ENCODE data around the gene PHYKPL.
"Not testable (repeated sequence)": the region's sequence is repeated elsewhere in the genome, so short reads cannot be mapped to it uniquely, and the experiment has no call there.

The PHYKPL gene

DNA sequence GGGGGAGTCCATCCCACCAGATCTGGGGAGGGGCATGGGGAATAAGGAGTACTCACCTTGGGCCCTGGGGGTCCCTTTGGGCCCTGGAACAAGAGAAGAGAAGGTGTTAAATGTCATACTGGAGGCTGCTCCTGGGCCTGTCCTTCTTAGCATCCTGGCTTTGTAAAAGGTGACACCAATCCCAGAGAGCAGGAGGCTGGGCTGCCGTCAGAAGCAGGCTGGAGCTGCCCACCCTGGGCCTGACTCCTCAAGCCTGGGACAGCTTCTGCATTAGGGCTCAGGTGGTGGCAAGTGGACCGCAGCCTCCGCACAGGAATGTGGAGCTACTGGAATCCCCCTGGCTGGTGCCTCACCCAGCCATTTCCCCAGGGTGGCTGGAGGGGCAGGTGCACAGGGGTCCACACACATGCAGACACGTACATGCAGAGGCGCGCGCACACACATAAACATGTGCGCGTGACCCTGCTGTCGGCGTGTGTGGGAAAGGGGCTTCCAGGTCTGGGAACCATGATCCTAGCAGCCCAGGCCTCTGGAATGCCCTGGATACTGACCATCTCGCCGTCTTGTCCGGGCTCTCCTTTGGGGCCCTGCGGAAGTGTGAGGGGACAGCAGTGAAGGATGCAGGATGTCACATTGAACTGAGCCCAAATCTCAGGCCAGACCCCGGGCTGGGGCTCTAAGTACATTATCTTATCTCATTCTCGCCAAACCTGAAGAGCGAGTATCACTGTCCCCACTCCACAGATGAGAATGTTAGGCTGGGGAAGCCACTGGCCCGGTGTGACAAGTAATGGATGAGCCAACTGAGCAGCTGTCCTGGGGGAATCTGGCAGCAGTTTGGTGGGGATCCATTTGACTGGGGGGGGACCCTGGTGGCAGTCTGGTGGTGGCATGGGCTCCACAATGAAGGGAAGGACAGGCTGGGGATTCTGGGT is 29.3 kb upstream of the PHYKPL start:
- no peak for DNase-seq

DNA sequence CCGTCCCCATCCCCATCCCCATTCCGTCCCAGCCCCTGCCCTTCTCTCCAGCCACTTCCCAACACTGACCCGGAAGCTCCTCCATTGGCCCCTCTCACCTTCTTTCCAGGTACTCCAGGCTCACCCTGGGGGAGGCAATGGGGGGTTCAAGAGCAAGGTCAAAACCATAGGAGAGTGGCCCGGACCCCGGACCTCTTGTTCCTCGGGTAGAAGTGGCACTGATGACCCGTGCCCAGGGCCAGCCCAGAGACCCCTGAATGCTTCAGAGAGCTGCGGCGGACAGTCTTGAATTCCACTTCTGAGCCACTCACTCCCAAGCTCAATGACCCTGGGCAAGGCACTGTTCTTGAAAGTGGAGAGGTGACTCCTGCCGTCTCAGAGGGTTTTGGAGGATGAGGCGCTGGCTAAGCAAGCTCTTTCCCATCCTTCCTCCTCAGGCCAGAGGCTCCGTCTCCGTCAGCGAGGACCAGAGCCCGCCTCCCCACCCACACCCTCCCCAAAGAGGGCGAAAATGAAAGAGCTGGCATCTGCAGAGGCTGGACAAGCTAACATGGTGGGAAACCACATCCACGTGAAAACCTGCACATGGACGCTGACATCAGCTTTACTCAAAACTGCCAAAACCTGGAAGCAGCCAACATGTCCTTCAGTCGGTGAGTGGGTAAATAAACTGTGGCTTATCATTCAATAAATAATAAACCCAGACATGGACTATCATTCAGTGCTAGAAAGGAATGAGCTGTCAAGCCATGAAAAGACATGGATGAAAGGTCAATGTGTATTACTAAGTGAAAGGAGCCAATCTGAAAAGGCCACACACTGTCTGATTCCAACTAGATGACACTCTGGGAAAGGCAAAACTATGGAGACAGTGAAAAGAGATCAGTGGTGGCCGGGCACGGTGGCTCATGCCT is 27.3 kb upstream of the PHYKPL start:
- DNase-seq: no peak

DNA sequence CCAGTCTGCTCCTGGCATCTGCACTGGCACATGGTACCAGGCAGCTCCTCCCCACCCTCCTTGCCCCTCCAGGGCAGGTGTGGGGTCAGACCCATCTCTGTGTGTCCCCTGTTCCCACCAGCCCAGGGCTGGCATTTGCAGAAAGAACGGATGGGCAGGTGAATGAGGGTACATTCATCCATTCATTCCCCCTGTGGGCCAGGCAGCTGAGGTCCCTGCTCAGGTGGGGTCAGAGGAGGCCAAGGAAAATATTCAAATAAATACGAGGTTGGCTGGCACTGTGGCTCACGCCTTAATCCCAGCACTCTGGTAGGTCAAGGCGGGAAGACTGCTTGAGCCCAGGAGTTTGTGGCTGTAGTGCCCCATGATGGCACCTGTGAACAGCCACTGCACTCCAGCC is 25.0 kb upstream of the PHYKPL start:
- no peak for DNase-seq

DNA sequence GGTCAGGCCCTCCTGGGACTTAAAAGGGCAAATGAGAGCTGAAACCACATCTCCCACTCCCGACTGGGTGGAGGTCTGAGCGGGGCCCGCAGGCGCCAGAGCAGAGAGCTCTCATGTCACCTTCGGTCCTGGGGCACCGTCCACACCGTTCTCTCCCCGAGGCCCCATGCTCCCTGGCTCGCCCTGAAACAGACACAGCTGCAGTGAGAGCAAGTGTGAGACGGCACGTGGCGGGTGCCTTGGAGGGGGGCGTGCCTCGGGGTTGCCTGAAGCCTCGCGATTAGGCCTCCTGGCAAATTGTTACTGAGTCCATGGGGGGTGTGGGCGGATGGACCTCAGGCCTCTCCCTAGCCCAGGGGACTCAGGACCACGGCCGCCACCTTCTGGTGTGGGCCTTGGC is 24.1 kb upstream of the PHYKPL start:
- DNase-seq: no peak

DNA sequence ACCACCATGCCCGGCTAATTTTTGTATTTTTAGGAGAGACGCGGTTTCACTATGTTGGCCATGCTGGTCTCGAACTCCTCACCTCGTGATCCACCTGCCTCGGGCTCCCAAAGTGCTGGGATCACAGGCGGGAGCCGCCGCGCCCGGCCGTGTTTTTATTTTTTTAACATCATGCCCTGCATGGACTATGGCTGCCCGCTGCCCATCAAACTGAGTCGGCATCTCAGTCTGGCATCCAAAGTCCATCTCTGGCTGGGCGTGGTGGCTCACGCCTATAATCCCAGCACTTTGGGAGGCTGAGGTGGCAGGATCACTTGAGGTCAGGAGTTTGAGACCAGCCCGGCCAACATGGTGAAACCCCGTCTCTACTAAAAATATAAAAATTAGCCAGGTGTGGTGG is 21.0 kb upstream of the PHYKPL start:
- DNase-seq: not testable (repeated sequence)

DNA sequence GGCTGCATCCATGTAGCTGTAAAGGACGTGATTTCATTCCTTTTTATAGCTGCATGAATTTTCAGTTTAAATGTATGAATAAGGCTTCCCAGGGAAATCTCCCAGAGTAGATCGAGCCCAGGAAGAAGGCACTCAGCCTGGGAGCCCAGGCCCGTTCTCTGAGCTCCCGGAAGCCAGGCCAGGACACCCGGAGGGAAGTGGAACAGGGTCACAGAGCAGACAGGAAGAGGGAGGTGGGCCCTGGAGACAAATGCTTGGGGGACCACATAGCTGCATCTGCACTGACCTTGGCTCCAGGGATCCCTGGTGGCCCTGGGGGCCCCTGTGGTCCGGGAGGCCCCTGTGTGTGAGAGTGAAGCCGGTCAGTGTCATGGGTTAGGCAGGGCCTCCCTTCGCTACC is 19.7 kb upstream of the PHYKPL start:
- DNase-seq: no peak

DNA sequence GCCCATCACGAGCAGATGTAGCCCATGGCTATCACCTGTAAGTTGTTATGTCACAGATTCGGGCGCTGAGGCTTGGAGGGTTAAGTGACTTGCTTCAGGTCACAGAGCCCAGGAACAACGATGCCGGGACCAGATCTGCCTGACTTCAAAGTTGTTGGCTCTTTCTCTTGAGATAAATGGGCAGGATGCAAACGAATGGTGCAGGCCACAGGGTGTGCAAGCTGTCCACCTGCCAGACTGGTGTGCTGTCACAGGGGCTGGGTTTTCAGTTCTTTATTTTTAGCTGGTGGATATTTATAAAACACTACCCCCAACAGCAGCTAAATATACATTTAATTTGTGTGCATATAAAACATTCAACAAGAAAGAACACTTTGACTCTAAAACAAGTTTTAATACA is 17.7 kb upstream of the PHYKPL start:
- no peak for DNase-seq

DNA sequence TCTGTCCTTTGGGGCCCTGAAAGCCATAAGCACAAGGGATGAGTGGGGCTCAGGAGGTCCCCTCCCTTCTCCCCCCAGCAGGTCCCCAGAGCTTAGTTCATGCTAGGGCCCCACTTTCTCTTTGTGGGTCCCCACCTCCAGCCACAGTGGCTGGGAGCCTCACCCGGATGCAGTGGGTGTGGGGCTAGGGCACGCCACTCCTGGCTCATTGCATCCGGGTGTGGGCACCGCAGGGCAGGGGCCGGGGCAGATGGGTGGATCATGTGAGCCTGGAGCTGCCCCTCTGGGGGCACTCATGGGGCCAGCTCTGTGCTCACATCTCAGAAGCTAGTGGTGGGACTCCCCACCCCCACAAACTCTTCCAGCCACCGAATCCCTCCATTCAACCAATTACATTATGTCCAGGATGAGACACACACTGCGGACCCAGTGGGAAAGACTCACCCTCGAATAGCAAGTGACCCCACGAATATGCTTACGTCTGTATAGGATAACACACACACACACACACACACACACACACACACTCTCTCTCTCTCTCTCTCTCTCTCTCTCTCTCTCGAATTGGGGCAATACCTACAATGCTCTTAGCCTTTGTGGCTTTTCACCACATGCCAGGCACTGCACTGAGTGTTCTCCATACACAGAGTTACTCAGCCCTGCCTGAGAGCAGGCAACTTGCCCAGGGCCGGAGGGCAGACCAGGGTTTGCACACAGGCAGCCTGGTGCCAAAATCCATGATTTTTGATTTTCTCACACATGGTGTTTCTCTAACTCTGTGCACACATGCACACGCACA is 16.8 kb upstream of the PHYKPL start:
- peak; percentile 44 to 62 for DNase-seq

DNA sequence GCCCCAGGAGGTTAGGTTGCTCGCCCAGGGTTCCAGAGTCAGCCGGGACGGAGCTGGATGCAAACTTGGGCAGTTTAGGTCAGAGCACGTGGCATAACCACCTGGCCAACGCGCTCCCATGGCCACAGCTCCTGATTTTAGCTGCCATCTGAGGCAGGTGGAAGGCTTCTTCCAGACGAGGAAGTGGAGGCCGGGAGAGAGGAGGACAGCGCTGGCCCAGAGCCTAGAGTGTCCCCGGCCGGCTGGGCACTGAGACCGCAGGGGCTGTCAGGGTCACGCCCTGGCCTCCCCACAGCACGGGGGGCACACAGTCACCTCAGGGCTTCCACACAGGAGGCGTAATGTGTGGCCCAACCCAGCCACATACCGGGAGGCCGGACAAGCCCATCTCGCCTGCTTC is 16.1 kb upstream of the PHYKPL start:
- no peak for DNase-seq

DNA sequence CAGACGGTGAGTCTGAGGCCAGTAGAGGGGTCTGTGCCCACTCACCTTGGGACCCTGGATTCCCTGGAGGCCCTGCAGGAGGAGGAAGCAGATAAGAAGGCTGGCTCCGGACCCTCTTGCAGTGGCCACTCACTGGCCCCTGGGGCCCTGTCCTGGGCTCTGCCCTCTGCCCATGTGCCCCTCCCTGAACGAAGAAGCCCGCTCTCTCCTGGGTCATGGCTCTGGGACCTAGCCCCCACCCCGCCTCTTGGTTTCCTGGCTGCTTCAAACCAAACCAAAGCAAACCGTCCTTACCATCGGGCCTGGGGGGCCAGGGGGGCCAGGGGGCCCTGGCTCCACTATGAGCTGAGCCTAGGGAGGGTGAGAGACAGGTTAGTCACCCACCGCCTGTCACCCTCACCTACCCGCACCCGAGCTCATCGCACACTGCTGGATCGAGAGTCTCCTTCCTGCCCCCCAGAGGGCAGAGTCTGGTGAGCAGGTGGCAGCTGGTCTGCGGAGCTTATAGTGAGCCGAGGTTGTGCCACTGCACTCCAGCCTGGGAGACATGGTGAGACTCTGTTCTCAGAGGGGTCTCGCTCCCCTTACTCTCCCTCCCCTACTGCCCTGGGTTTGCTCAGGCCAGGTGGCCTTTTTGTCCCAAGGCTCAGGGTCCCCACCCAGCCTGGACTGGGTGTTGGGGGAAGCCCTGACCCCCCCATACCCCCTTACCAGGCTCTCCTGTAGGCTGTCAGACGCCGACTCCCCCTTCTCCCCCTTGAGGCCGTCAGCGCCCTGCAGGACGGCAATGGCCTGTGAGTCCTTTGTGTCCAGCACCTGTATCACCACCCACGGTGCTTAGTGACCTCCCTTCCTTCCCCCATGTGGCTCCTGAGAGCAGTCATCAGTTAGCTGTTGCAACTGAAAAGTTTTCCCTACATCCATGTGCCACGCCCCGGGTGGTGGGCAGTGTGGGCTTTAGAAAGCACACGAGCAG is 15.2 kb upstream of the PHYKPL start:
- DNase-seq: peak in 1 of 2 donors; percentile 32

DNA sequence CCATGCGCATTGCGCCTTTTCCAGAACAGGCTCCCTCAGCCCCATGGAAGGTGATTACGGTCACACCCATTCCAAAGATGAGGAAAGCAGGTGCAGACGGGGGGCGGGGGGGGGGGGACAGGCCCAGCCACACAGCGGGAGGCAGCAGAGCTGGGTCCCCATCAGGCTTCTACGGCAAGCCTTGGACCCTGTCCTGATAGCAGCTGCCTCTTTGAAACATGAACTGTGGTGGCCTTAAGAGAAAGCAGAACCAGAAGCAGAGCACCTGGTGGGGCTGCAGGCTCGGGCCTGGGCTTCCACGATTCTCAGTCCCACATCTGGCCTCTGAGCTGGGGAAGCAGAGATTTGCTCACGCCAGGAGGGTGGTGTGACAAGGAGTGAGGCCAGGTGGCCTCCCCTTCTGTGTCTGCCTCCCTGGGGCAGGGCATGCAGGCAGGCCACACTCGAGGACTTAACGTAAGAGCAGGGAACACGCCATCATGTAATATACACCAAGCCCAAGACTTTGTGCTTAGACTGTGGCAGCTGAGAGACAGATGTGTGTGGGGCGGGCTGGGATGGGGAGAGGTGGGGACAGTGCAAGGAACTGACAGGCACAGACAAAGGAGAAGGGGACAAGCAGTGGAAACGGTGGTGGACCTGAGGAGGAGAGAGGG is 14.2 kb upstream of the PHYKPL start:
- no peak for DNase-seq

DNA sequence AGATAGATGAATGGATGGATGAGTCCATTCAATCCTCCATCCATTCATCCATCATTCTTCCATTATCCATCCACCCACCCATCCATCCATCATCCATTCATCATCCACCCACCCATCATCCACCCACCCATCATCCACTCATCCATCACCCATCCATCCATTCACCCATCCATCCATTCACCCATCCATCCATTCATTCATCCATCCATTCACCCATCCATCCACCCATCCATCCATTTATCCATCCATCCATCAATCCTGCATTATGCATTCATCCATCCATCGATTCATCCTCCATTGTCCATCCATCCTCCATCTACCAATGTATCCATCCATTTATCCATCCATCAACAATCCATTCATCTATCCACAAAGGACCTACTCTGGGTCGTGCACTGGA is 12.8 kb upstream of the PHYKPL start:
- DNase-seq: no peak

DNA sequence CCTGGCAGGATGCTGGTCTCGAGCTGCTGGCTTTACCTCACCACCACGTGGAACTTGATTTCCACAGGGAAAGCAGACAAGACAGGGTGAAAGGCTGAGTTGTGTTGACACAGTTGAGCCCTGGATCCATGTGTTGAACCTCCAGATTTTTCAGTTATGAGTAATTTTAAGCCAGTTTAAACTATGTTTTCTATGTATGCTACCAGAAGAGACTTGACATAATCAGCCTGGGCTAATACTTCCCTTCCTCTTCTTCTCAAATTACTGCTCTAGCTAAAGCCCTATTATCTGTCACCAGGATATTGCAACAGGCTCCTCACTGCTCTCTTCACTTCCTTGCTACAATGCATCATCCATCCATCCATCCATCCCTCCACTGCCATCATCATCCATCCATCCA is 12.0 kb upstream of the PHYKPL start:
- no peak for DNase-seq

DNA sequence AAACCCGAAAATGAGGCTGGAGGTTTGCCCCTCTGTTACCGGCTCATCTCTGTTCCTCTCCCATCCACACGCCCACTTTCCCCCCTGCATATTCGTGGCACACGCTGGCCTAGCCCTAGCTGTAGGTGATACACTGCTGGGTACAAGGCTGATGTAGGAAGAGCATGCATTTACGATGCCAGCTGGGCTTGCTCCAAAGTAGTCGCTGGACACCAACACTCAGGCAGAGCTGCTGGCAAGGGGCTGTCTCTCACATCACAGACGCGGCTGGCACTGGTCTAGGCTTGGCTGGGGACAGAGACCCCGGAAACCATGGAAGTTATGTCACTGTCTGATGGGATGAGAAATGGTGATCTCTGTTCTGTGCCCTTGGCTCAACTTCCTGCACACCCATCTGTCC is 9.8 kb upstream of the PHYKPL start:
- DNase-seq: no peak

DNA sequence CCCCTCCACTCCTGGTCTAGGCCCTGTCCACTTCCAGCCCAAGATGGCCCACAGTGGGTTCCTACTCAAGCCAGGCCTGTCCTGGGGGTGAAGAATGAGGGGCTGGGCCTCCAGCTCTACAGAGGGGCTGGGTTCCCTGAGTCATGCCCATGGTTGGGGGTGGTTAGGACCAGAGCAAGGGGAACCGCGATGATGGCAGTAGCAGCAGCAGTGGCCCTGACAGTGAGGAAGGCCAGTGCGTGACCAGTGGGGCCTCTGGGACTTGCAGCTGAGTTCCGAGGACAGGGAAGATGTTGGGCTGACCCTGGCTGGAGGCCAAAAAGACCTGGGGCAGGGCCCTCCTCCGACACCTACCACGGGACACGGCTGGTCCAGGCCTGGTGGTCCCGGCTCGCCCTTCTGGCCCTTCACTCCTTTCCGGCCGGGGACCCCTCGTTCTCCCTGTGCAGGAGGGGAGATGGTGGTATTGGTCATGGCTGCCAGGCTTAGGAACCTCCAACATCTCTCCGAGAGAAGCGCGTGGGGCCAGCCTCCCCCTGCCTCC is 9.2 kb upstream of the PHYKPL start:
- no peak for DNase-seq

DNA sequence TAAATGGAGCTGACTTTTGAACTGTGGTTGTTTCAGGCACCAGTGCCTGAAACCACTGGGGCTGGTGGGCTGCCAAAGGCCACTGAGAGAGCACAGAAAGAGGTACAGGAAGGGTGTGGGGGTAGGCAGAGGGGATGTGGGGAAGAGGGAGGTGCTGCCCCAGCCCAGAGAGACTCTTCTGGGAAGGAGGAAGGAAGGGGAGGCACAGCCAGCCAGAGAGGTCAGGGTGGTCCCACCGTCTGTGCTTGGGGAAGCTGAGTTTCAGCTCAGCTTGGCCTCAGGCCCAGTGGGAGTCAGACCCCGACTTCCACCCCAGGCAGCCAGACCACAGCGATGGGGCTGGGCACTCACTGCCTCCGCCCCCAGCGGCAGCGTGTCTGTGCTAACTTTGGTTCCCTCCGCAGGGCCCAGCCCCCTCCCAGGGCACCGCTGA is 8.6 kb upstream of the PHYKPL start:
- no peak for DNase-seq

DNA sequence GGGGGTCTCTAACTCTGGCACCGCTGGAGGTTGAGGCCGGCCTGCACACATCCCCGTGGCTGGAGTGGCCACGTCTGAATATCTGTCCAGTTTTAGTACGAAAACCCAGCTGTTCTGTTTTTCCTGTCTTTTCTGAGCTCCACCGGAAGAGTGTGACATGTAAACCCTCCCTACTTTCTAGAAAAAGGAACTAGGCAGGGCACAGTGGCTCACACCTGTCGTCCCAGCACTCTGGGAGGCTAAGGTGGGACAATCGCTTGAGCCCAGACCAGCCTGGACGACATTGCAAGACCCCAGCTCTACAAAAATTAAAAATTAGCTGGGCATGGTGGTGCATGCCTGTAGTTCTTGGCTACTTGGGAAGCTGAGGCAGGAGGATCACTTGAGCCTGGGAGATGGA is 8.2 kb upstream of the PHYKPL start:
- DNase-seq: no peak

DNA sequence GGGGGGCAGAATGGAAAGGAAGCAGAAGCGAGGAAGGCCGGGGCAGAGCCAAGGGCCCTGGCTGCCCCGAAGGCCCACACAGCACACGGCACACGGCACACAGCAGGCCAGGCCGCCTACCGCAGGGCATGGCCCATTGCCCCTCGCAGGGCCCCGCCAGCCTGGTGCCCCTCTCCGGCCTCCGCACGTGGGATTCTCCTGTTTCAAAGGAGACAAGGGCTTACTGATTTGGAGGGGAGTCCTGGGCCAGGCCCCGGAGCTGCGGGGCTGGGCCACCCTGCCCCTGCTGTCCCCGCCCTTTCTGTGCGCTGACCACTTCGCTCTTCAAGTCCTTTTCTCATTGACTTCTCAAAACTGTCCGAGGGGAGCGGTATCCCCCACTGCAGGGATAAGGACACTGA is 7.7 kb upstream of the PHYKPL start:
- DNase-seq: no peak

DNA sequence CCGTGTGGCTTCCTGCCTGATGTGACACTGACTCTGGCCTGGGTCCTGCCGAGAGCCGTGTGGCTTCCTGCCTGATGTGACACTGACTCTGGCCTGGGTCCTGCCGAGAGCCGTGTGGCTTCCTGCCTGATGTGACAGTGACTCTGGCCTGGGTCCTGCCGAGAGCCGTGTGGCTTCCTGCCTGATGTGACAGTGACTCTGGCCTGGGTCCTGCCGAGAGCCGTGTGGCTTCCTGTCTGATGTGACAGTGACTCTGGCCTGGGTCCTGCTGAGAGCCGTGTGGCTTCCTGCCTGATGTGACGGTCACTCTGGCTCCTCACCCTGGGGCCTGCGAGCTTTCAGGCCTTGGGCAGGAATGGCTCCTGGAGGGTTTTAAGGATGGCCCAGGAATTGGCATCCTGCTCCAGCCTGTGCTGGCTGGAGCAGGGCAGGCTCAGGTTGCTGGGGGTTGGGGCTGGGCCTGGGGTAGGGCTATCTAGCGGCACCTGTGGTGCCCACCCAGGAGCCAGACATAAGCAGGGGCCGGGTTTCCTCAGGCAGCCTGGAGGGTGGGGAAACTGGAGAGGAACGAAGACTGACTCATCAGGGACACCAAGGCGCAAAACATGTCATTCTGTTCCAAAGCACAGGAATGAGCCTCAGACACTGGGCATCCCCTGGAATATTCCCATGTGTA is 7.2 kb upstream of the PHYKPL start:
- peak; percentile 38 to 54 for DNase-seq

All from CD4-positive, alpha-beta T cell treated with Interleukin-4 for 1 hour (primary cell).